Left lung (tissue), 10 donors: ENCODE data around the gene MBD4. TPM values are rescaled to one million over a fixed set of nuclear protein-coding genes. Genes with fewer than 3 reads are reported as not detected.
"Not testable (repeated sequence)": the region's sequence is repeated elsewhere in the genome, so short reads cannot be mapped to it uniquely, and the experiment has no call there.

ENCODE experiments used
- ATAC-seq: fragments of 200-7000 bp; cut with Tn5 transposase; one replicate; pipeline ENCODE4 v1.9.1; 2020; ENCODE audit warnings: moderate library complexity
- DNase-seq, 4 donors: peaks; one replicate each; pipeline ENCODE4 v3.0.0-alpha.2; 2013 to 2020
- H3K27ac ChIP-seq, 2 donors: fragments of 200-600 bp; sonication (generic) in 1 of 2; one replicate each; pipeline versions ENCODE4 v1.5.0 to v1.8.0; 2020 to 2021
- H3K27me3 ChIP-seq, 2 donors: fragments of 200-600 bp; sonication (generic) in 1 of 2; one replicate each; pipeline versions ENCODE4 v1.5.0 to v1.8.0; 2020 to 2021
- H3K36me3 ChIP-seq, 2 donors: fragments of 200-600 bp; sonication (generic) in 1 of 2; one replicate each; pipeline versions ENCODE4 v1.5.0 to v1.8.0; 2020 to 2021
- H3K4me1 ChIP-seq, 2 donors: fragments of 200-600 bp; one replicate each; pipeline ENCODE4 v1.8.0; 2021
- H3K4me3 ChIP-seq, 2 donors: fragments of 200-600 bp; sonication (generic) in 1 of 2; one replicate each; pipeline versions ENCODE4 v1.5.0 to v1.8.0; 2020 to 2021; ENCODE audit warnings: mild to moderate bottlenecking in 1 of 2
- H3K9me3 ChIP-seq, 2 donors: fragments of 200-600 bp; sonication (generic) in 1 of 2; one replicate each; pipeline versions ENCODE4 v1.5.0 to v1.8.0; 2020 to 2021
- CTCF ChIP-seq, 2 donors: fragments of 200-600 bp; sonication (generic) in 1 of 2; IDR thresholded peaks; one replicate each; pipeline versions ENCODE4 v1.5.0 to v1.8.0; 2021; ENCODE audit warnings: antibody characterized with exemption in 2 of 2
- intact Hi-C, 2 donors: fragments of 100-400 bp; cut with DNase I; formaldehyde crosslinking; loops; one replicate each; pipeline versions ENCODE4 v1.11.2 to v1.14.2; 2022
- polyA plus RNA-seq, 6 donors: library from polyadenylated mRNA; unstranded; fragments of 120-200 nt; gene quantifications; one replicate each; pipeline ENCODE4 v1.2.1, GENCODE V29; 2013; ENCODE audit not compliant: insufficient read length in 6 of 6
- total RNA-seq, 2 donors: library from RNA; stranded (reverse); fragmentation: NEBNext Ultra II Directional; extraction: Animal tissue kit (Norgen Biotek cat#: 25700); gene quantifications; one replicate each; pipeline ENCODE4 v1.2.1, GENCODE V29; 2021
- donor health status: DM: no; HTN: yes; CAD: no.
- donor health status: DM: no; HTN: no; CAD: no.

MBD4 gene
- total and polyA plus RNA-seq, 8 donors: 29.9 to 62.1 (median 52.2) TPM

DNA sequence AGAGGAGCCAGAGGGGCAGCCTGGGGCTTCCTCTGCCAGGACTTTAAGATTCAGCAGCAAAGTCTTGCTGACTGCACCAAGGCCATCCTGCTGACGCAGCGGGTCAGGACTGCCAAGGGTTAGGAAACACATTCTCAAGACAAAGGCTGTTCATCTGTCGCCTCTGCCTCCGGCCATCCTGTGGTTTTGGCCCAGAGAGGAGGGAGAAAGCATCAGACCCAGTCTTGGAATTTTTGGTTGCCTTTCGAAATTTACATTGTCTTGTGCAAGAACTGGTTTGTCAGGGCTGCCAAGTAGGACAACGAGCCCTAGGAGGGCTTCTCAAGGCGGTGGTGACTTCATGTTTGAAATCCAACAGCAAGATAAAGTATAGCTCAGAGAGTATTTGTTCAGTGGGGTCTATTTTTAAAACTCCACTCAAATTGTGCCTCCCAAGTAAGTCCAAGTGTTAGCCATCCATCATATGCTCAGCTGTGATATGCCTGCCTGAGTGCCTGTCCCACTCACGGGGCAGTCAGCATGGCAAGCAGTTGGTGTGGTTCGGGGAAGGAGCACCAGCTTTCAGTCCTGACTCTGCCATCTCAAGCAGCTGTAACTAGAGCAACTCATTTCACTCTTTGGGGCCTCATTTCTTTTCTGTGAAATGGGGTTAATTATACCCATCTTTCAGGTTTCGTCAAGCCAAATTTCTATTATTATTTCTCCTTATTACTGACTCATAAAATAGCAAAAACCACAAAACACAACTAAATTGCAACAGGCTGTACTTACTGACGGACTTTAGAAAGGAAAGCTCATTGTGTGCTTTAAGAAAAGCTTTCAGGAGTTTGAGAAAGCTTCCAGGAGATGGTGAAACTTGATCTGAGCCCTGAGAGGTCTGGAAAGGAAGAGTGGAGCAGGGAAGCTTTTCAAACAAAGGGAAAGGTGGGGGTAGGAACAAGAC lies 46.2 kb upstream of the MBD4 start:
- peaks cover 27 to 68% of the 10 kb centered on the region in 2 donors for H3K4me1 ChIP-seq
- H3K27me3 ChIP-seq: no peaks in the 10 kb centered on the region
- H3K36me3 ChIP-seq: peaks cover 0 to 35% of the 10 kb centered on the region in 2 donors
- H3K27ac ChIP-seq: peak overlapping the region; percentile 79 to 84
- DNase-seq (peak; percentile 56 to 90 (median 84)), ATAC-seq (peak; percentile 63)
- H3K4me3 ChIP-seq: no peak overlapping the region
- no peaks in the 10 kb centered on the region for H3K9me3 ChIP-seq
- intact Hi-C loops: no loop called here
- TF ChIP-seq CTCF (IDR thresholded peaks at IDR 0.05): no peak

DNA sequence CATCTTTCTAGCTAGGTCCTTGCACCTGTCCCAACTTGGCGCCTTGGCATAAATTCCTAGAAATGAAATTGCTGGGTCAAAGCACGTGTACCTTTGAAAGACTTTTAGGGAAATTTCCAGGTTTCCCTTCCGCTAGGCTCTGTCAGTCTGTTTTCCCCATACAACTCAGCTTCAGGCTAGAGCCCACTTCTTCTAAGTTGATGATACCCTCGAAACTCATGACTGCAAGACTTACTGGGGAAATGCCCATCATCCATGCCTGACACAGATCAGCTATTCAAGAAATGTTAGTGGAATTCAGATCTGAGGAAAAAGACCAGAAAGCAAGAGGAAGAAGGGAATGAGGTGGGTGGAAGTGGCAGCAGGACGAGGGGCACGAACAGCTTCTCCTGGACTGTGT lies 45.4 kb upstream of the MBD4 start:
- H3K4me1 ChIP-seq: peaks cover 27 to 59% of the 10 kb centered on the region in 2 donors
- H3K9me3 ChIP-seq, ATAC-seq, H3K27me3 ChIP-seq, DNase-seq, intact Hi-C loops, H3K4me3 ChIP-seq: not testable (repeated sequence)
- H3K27ac ChIP-seq: peak overlapping the region; percentile 79 to 84
- peaks cover 0 to 41% of the 10 kb centered on the region in 2 donors for H3K36me3 ChIP-seq

DNA sequence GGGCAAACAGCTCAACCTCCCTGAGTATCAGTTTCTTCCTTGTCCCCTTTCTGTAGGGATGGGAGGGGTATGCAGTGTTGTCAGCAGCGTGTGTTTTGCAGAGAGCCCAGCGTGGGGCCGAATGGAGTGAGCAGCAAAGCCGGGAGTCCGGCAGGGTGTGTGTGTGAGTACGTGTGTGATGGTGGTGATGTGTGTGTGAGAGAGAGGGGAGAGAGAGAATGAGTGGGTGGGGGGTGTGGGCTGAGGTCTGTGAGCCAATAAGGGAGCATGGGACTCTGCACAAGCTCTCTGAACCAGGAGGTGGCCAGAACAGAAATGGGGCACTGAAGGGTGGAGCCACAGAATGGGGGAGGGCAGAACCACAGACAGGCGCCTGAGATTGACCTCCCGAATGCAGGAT lies 44.1 kb upstream of the MBD4 start:
- Histone ChIP-seq H3K4me3 (no peak overlapping the region), H3K9me3 (no peaks in the 10 kb centered on the region), H3K27ac (no peak overlapping the region), H3K36me3 (peaks cover 0 to 49% of the 10 kb centered on the region in 2 donors), H3K27me3 (no peaks in the 10 kb centered on the region), H3K4me1 (peaks cover 27 to 53% of the 10 kb centered on the region in 2 donors)
- intact Hi-C loops: no loop called here
- DNase-seq: no peak
- no peak for TF ChIP-seq CTCF (IDR thresholded peaks at IDR 0.05)
- ATAC-seq: no peak

GRCh38 chr3:129482721-129483120 lies 43.0 kb upstream of the MBD4 start:
- intact Hi-C loops: no loop called here
- DNase-seq (no peak), ATAC-seq (no peak)
- Histone ChIP-seq H3K27me3 (no peaks in the 10 kb centered on the region), H3K4me3 (no peak overlapping the region), H3K4me1 (peaks cover 27 to 50% of the 10 kb centered on the region in 2 donors), H3K36me3 (peaks cover 0 to 60% of the 10 kb centered on the region in 2 donors), H3K27ac (no peak overlapping the region), H3K9me3 (no peaks in the 10 kb centered on the region)
- no peak for TF ChIP-seq CTCF (IDR thresholded peaks at IDR 0.05)

GRCh38 chr3:129481766-129482332 lies 42.1 kb upstream of the MBD4 start:
- no peak for TF ChIP-seq CTCF (IDR thresholded peaks at IDR 0.05)
- no peaks in the 10 kb centered on the region for H3K9me3 ChIP-seq
- H3K27ac ChIP-seq: peak overlapping the region; percentile 47 to 58
- DNase-seq (peak in 2 of 4 donors; percentile 66 to 80), ATAC-seq (peak; percentile 58)
- H3K4me1 ChIP-seq: peaks cover 20 to 41% of the 10 kb centered on the region in 2 donors
- H3K36me3 ChIP-seq: peaks cover 0 to 69% of the 10 kb centered on the region in 2 donors
- no peaks in the 10 kb centered on the region for H3K27me3 ChIP-seq
- no peak overlapping the region for H3K4me3 ChIP-seq
- intact Hi-C loops: no loop called here

- ATAC-seq, H3K27me3 ChIP-seq, H3K4me3 ChIP-seq, H3K9me3 ChIP-seq, DNase-seq, intact Hi-C loops: not testable (repeated sequence)
- H3K4me1 ChIP-seq: peaks cover 15 to 35% of the 10 kb centered on the region in 2 donors
- H3K27ac ChIP-seq: peak overlapping the region; percentile 47 to 58
- H3K36me3 ChIP-seq: peaks cover 0 to 74% of the 10 kb centered on the region in 2 donors
Observed at GRCh38 chr3:129481225-129481765, 41.5 kb upstream of the MBD4 start.
